IgD-negative memory B cell (primary cell): ENCODE measurements around the gene IRF5. TPM values are rescaled to one million over a fixed set of nuclear protein-coding genes. Genes with fewer than 3 reads are reported as not detected.
"Not testable (repeated sequence)": the region's sequence is repeated elsewhere in the genome, so short reads cannot be mapped to it uniquely, and the experiment has no call there.

Experiments
- H3K27ac Mint-ChIP-seq, 3 donors: one replicate each; pipeline ENCODE4 v1.8.0; 2020 to 2022; ENCODE audit warnings: mild to moderate bottlenecking in 3 of 3, mixed read lengths in 3 of 3, moderate library complexity in 1 of 3
- H3K27me3 Mint-ChIP-seq: one replicate; pipeline ENCODE4 v1.8.0; 2021; ENCODE audit warnings: mixed read lengths
- H3K36me3 Mint-ChIP-seq: one replicate; pipeline ENCODE4 v1.8.0; 2020; ENCODE audit warnings: mild to moderate bottlenecking, mixed read lengths
- H3K4me1 Mint-ChIP-seq, 3 donors: one replicate each; pipeline ENCODE4 v1.8.0; 2020 to 2022; ENCODE audit warnings: mixed read lengths in 3 of 3, mild to moderate bottlenecking in 1 of 3
- H3K4me3 Mint-ChIP-seq, 4 donors: one replicate each; pipeline ENCODE4 v1.8.0; 2020 to 2022; ENCODE audit warnings: mild to moderate bottlenecking in 4 of 4, mixed read lengths in 4 of 4, moderate library complexity in 3 of 4
- H3K9me3 Mint-ChIP-seq, 3 donors: one replicate each; pipeline ENCODE4 v1.8.0; 2020 to 2021; ENCODE audit warnings: mixed read lengths in 3 of 3, mild to moderate bottlenecking in 1 of 3
- polyA plus RNA-seq: library from polyadenylated mRNA; unstranded; fragments of 300-500 nt; fragmentation: Illumina TruSeq; gene quantifications from one replicate; pipeline ENCODE4 v1.2.3, GENCODE V29; 2021

IRF5 gene
- polyA plus RNA-seq, 1 donor from 2014 or later = 132 TPM

DNA sequence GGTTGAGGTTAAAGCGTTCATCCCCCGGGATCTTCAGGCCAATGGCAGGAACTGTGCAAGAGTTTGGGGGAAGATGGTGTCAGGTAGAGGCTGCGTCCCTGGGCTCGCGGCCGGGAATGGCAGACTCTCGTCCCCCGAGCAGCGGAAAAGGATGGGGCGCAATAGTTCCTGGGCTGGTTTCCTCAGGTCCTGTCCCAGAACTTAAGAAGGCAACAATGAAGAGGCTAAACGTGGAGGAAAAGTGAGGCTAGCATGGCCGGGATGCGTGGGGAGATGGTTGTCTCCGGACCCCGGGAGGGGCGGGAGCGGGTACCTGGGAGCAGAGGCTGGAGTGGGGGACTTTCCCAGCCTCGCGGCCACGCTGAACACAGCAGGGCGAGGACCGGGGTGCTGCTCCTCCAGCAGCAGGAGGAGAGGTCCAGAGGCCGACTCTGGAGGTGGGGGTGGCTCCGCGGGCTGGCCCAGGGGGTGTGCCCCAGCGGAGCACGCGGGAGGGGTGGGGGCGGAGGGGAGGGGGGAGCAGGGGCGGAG, 882 bp downstream of the IRF5 start:
- H3K27ac Mint-ChIP-seq = peak overlapping the region; percentile 97 to 98 (median 97)
- H3K4me1 Mint-ChIP-seq = peaks cover 37 to 51% (median 44%) of the 10 kb centered on the region in 3 donors
- no peaks in the 10 kb centered on the region for H3K27me3 Mint-ChIP-seq
- no peaks in the 10 kb centered on the region for H3K36me3 Mint-ChIP-seq
- H3K9me3 Mint-ChIP-seq = no peaks in the 10 kb centered on the region
- peak overlapping the region; percentile 96 to 100 (median 97) for H3K4me3 Mint-ChIP-seq

DNA sequence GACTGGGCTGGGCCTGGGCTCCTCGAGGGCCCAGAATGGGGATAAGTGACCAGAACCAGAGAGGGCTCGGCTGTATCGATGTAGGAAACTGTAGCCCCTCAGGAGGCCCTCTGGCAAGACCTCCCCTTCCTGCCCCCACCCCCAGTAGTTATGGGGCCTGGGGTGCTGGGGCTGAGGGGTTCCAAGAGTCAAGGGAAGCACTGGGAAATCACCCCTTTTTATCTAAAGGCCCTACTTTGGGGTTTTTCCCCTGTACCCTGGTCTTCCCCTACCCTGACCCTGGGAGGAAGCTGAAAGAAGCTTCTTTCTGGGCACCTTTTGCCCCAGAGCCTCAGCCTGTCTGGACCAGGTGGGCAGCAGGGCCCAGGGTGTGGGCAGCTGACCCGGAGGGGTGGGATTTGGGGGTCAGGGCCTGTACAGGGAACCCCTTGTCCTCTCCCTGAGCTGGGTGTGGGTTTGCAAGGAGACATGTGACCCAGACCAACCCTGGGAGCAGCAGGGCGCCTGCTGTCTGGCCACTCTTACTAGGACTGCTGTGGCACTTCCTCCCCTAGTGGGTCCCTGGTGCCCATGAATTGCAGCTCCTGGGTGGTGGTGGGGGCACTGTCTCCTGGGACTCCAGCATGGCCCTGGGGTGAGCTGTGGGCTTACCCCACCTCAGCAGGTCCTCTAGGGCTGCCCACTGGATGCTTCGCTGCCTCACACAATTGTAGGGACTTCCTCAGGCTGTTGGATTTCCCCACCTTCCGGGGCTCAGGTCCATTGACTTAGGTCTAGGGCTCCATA, 1.5 kb downstream of the IRF5 start:
- peaks cover 33 to 46% (median 40%) of the 10 kb centered on the region in 3 donors for H3K4me1 Mint-ChIP-seq
- H3K4me3 Mint-ChIP-seq = peak overlapping the region; percentile 96 to 100 (median 97)
- H3K9me3 Mint-ChIP-seq = no peaks in the 10 kb centered on the region

DNA sequence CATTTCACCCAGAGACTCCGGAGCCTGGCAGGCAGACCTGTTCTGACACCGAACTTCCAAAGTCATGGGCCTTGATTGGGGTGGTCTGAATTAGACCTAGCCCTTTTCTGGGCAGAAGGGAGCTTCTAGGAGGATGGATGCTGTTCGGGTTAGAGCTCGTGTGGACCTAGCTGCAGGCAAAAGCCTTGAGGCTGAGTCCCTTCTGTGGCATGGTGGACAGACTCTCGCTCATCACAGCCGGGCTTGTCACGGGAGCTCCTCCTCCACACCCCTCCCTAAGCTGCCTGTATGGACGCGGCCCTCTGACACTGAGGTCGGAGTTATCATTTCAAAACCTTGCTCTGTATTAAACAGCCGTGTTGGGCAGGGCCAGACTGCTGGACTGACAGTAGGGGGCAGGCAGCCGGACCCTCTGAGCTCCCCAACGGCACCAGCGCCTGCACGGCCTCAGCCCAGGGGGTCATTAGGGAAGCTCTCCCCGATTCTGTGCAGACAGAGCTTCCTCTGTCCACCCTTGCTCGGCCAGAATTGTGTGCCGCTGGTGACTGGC, 2.2 kb downstream of the IRF5 start:
- Mint-ChIP-seq H3K36me3 (peaks cover 2% of the 10 kb centered on the region), H3K4me3 (peak overlapping the region; percentile 96 to 100 (median 97)), H3K4me1 (peaks cover 33 to 40% (median 38%) of the 10 kb centered on the region in 3 donors), H3K27ac (peak overlapping the region; percentile 97 to 98 (median 97)), H3K27me3 (no peaks in the 10 kb centered on the region), H3K9me3 (no peaks in the 10 kb centered on the region)

More for the DNA sequence above, 1.5 kb downstream of the IRF5 start:
- Mint-ChIP-seq H3K27me3 (no peaks in the 10 kb centered on the region), H3K36me3 (no peaks in the 10 kb centered on the region), H3K27ac (peak overlapping the region; percentile 97 to 98 (median 97))

DNA sequence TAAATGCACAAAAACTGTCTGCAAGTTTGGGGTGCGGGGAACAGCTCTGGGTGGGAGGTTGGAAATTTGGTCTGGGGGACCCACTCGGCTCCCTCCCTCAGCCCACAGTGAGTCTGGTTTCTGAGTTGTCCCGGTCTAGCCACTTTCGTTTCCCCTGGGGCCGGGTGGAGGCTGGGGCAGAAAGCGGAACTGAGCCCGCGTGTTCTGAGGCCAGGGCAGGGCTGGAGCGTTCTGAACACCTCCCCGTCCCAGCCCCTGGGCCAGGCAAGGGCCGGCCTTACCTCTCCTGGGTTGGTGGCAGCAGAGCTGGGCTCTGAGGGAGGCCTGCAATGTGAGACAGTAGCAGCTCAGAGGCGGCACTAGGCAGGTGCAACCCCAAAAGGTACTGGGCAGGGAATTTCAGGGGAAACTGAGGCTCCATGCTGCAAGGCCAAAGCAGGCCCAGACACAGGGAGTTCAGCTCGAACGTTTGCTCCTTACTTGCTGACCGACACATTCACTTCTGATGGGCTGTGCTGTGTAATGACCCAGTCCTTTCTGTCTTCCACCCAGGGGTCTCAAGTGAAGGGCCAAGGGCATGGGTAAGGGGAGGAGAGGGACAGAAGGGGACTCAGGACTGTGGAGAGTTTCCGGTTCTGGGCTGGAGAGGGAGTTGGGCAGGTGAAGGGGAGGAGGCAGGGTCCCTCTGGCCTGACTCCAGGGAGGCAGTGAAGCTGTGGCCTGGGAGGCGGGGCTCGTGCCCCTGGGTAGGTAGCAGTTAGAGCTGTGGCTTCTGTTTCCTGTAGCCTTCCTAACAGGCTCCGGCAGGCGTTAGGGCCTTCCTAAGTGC, 3.0 kb downstream of the IRF5 start:
- Mint-ChIP-seq H3K4me3 (peak overlapping the region; percentile 96 to 100 (median 97)), H3K4me1 (peaks cover 27 to 34% (median 31%) of the 10 kb centered on the region in 3 donors), H3K27me3 (no peaks in the 10 kb centered on the region), H3K36me3 (peaks cover 2% of the 10 kb centered on the region), H3K27ac (peak overlapping the region; percentile 97 to 98 (median 97)), H3K9me3 (no peaks in the 10 kb centered on the region)

DNA sequence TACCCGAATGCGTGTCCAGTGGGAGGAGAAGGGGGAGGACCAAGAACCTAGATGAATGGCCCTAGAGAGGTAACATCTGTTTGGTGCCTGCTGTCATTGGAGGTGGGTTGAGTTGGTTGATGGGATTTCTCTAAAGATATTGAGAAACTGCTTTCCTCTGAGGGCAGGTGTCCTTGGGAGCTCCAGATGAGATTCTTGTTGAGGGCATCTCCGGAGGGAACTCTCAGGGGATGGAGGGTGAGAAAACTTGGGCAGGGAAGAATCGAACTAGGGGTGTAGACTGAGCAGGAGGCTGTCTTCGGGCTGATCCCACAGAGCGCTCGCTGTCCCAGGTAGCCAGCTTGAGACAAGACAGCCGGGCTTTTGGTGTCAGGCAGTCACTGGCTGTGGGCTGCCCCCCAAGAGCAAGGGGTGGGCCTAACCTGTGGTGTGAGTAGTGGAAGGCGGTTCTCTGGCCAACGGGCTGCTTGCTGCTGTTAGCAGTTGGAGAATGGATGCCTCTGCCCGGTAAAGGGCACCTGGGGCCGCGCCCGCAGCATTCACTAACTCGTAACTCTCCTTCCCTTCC, 3.7 kb downstream of the IRF5 start:
- peaks cover 27 to 32% (median 31%) of the 10 kb centered on the region in 3 donors for H3K4me1 Mint-ChIP-seq

DNA sequence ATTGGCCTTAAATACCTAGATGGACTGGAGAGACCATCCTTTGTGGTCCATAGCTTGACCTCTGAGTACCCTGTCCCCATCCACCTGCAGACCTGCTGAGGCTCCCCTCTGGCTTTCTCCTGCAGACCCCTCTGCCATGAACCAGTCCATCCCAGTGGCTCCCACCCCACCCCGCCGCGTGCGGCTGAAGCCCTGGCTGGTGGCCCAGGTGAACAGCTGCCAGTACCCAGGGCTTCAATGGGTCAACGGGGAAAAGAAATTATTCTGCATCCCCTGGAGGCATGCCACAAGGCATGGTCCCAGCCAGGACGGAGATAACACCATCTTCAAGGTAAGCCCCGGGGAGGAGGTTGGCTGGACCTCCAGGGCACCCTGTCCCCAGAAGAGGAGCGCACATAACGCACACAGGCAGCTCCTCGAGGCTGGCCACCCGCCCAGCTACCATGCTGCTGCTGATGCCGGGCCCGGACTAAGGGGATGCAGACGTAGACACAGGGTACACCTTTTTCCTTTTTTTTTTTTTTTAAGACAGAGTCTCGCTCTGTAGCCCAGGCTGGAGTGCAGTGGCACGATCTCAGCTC, 4.3 kb downstream of the IRF5 start:
- Mint-ChIP-seq H3K4me1 (peaks cover 23 to 31% (median 27%) of the 10 kb centered on the region in 3 donors), H3K4me3 (peak overlapping the region in 2 of 4 donors; percentile 17 to 97), H3K27ac (peak overlapping the region in 2 of 3 donors; percentile 97), H3K27me3 (no peaks in the 10 kb centered on the region), H3K36me3 (peaks cover 2% of the 10 kb centered on the region), H3K9me3 (no peaks in the 10 kb centered on the region)

More for the DNA sequence above, 3.7 kb downstream of the IRF5 start:
- no peaks in the 10 kb centered on the region for H3K9me3 Mint-ChIP-seq
- H3K36me3 Mint-ChIP-seq = peaks cover 2% of the 10 kb centered on the region
- peak overlapping the region; percentile 97 to 98 (median 97) for H3K27ac Mint-ChIP-seq
- no peaks in the 10 kb centered on the region for H3K27me3 Mint-ChIP-seq
- H3K4me3 Mint-ChIP-seq = peak overlapping the region; percentile 96 to 100 (median 97)

DNA sequence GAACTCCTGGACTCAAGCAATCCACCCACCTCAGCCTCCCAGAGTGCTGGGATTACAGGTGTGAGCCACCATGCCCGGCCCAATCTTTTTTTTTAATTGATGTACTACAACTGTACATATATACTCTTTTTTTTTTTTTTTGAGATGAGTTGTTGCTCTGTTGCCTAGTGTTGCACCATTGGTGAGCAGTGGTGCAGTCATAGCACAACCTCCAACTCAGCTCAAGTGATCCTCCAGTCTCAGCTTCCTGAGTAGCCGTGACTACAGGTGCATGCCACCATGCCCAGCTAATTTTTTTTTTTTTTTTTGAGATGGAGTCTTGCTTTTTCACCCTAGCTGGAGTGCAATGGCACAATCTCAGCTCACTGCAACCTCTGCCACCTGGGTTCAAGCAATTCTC, 5.5 kb downstream of the IRF5 start:
- Mint-ChIP-seq H3K4me1 (peaks cover 19 to 31% (median 24%) of the 10 kb centered on the region in 3 donors), H3K27ac (peak overlapping the region in 1 of 3 donors; percentile 32), H3K4me3 (peak overlapping the region in 1 of 4 donors; percentile 26)
- not testable (repeated sequence) for H3K9me3 Mint-ChIP-seq, H3K36me3 Mint-ChIP-seq, H3K27me3 Mint-ChIP-seq

DNA sequence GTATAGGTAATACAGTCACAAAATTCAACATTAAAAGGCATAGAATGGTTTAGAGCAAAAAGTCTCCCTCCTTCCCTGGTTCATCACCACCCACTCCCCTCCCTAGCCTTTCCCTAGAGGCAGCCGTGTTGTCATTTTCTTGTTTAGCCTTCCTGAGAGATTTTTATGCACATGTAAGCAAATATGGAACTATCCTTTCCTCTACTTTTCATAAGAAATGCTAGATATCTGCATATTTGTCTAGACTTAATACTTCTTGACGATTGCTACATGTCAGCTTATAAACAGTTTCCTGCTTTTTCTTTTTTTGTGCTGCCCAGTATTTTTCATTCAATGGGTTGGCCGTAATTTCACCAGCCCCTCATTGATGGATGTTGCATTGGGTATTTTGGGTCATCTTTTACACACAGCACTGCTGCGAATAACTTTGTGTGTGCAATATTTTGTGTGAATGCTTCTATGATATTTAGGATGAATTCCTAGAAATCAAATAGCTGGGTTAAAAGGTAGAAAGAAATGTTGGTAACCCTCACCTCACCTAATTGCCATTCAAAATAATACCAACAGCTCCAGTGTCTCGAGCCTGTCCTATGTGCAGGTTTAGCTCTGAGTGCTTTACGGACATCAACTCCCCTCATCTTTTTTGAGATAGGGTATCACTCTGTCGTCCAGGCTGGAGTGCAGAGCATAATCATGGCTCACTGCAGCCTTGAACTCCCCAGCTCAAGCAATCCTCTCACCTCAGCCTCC, 6.9 kb downstream of the IRF5 start:
- H3K27me3 Mint-ChIP-seq = no peaks in the 10 kb centered on the region
- peaks cover 16 to 25% (median 20%) of the 10 kb centered on the region in 3 donors for H3K4me1 Mint-ChIP-seq
- peak overlapping the region in 1 of 4 donors; percentile 47 for H3K4me3 Mint-ChIP-seq
- no peaks in the 10 kb centered on the region for H3K9me3 Mint-ChIP-seq
- H3K27ac Mint-ChIP-seq = peak overlapping the region in 2 of 3 donors; percentile 2 to 71
- peaks cover 2% of the 10 kb centered on the region for H3K36me3 Mint-ChIP-seq

DNA sequence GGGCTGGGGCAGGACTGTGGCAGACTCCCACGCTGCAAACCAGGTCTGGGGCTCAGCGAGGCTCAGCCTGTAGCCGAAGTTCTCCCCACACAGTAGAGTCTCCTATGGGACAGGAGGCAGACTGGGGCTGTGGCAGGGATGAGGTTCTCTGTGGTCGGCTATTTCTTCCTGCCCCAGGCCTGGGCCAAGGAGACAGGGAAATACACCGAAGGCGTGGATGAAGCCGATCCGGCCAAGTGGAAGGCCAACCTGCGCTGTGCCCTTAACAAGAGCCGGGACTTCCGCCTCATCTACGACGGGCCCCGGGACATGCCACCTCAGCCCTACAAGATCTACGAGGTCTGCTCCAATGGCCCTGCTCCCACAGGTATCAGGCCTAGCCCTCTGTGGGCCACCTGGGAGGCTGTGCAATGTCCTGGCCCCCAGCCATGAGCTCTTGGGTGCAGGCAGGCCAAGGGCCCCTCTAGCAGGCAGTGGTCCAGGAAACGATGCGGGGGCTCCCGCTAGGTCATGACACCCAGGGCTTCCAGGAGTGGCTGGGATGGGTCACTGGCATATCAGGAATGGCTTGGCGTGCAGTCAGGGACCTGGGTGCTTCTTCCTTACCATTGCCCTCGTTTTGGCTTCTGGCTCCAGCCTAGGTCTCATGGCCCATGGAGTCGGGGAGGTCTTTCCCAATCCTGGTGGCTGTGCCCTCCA, 8.1 kb downstream of the IRF5 start:
- H3K36me3 Mint-ChIP-seq = peaks cover 4% of the 10 kb centered on the region
- no peaks in the 10 kb centered on the region for H3K27me3 Mint-ChIP-seq
- H3K9me3 Mint-ChIP-seq = no peaks in the 10 kb centered on the region
- H3K27ac Mint-ChIP-seq = no peak overlapping the region
- H3K4me3 Mint-ChIP-seq = no peak overlapping the region
- peaks cover 11 to 15% (median 13%) of the 10 kb centered on the region in 3 donors for H3K4me1 Mint-ChIP-seq

DNA sequence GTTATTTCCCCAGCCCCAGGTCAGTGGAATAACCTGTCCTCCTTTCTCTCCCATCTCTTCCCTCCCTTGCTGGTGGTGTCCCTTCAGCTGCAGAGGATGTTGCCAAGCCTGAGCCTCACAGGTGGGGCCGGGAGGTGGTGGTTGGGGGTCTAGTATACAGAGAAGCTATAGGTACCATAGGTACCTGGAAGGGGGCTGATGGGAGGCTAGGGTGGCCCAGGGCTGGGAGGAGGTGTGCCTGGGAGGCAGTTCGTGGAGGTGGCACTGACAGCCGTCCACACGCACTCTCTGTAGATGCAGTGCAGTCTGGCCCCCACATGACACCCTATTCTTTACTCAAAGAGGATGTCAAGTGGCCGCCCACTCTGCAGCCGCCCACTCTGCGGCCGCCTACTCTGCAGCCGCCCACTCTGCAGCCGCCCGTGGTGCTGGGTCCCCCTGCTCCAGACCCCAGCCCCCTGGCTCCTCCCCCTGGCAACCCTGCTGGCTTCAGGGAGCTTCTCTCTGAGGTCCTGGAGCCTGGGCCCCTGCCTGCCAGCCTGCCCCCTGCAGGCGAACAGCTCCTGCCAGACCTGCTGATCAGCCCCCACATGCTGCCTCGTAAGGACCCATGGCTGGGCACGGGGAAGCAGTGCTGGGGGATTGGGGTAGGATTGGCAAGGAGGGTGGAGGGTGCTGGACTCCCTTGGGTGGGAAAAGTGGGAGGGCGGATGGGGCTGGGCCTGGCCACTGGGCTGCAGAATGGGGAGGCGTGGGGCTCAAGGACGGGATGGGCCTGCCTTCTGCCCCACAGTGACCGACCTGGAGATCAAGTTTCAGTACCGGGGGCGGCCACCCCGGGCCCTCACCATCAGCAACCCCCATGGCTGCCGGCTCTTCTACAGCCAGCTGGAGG, 9.5 kb downstream of the IRF5 start:
- Mint-ChIP-seq H3K4me1 (peaks cover 0 to 6% (median 6%) of the 10 kb centered on the region in 3 donors), H3K4me3 (no peak overlapping the region), H3K27ac (no peak overlapping the region), H3K27me3 (no peaks in the 10 kb centered on the region), H3K9me3 (no peaks in the 10 kb centered on the region), H3K36me3 (peaks cover 4% of the 10 kb centered on the region)

DNA sequence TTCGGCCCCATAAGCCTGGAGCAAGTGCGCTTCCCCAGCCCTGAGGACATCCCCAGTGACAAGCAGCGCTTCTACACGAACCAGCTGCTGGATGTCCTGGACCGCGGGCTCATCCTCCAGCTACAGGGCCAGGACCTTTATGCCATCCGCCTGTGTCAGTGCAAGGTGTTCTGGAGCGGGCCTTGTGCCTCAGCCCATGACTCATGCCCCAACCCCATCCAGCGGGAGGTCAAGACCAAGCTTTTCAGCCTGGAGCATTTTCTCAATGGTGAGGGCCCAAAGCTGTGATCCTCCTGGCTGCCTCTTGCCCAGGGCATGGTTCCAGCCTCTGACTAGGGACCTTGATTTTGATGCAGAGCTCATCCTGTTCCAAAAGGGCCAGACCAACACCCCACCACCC, 10.1 kb downstream of the IRF5 start:
- Mint-ChIP-seq H3K4me3 (peak overlapping the region in 1 of 4 donors; percentile 43), H3K9me3 (no peaks in the 10 kb centered on the region), H3K27ac (peak overlapping the region in 1 of 3 donors; percentile 64), H3K27me3 (no peaks in the 10 kb centered on the region), H3K4me1 (peaks cover 0 to 8% (median 6%) of the 10 kb centered on the region in 3 donors), H3K36me3 (peaks cover 4% of the 10 kb centered on the region)

DNA sequence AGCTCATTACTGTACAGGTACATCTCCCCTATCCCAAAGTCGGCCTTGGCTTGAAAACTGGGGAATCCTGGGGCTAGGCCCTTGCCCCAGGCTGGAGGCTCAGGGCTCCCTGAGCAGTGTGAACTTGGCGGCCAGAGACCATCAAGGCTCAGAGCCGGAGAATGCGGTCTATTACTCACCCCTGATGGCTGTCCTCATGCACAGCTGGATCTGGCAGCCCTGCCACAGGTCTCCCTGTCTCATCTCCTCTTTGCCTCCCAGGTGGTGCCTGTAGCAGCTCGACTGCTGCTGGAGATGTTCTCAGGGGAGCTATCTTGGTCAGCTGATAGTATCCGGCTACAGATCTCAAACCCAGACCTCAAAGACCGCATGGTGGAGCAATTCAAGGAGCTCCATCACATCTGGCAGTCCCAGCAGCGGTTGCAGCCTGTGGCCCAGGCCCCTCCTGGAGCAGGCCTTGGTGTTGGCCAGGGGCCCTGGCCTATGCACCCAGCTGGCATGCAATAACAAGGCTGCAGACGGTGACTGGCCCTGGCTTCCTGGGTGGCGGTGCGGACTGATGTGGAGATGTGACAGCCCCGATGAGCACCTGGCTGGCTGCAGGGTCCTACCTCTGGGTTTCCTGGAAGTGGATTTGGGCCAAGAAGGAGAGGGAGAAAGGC, 10.7 kb downstream of the IRF5 start:
- H3K27me3 Mint-ChIP-seq = no peaks in the 10 kb centered on the region
- peaks cover 8% of the 10 kb centered on the region for H3K36me3 Mint-ChIP-seq
- H3K9me3 Mint-ChIP-seq = no peaks in the 10 kb centered on the region
- peak overlapping the region in 1 of 4 donors; percentile 43 for H3K4me3 Mint-ChIP-seq
- peaks cover 3 to 10% (median 9%) of the 10 kb centered on the region in 3 donors for H3K4me1 Mint-ChIP-seq
- H3K27ac Mint-ChIP-seq = peak overlapping the region in 1 of 3 donors; percentile 64
